GM12865 (cell line): ENCODE results near the gene MSANTD3.

Source experiments
- DNase-seq: peaks from one replicate; pipeline ENCODE4 v3.0.0; 2010; ENCODE audit warnings: low read depth
- H3K4me3 ChIP-seq: 2 replicates; pipeline ENCODE4 v1.5.1; 2011; ENCODE audit warnings: mild to moderate bottlenecking, low read depth, low read length, control low read depth
- CTCF ChIP-seq: IDR thresholded peaks from 2 replicates; pipeline ENCODE4 v1.5.1; 2011; ENCODE audit warnings: low read length, control low read depth, low read depth, inconsistent platforms; ENCODE audit not compliant: insufficient read depth; ENCODE audit errors: missing control alignments

MSANTD3 gene

GRCh38 chr9:100466171-100466828, 39.4 kb downstream of the MSANTD3 start:
- no peak overlapping the region for H3K4me3 ChIP-seq
- no peak for TF ChIP-seq CTCF
- DNase-seq, result no peak

GRCh38 chr9:100466829-100467221, 39.9 kb downstream of the MSANTD3 start:
- DNase-seq, result no peak
- no peak overlapping the region for H3K4me3 ChIP-seq
- no peak for TF ChIP-seq CTCF

GRCh38 chr9:100468041-100468440, 41.1 kb downstream of the MSANTD3 start:
- no peak for DNase-seq
- no peak for TF ChIP-seq CTCF
- H3K4me3 ChIP-seq, result no peak overlapping the region

- TF ChIP-seq CTCF, result no peak
- DNase-seq, result no peak
- H3K4me3 ChIP-seq, result no peak overlapping the region
Measured at GRCh38 chr9:100472268-100472667, 45.3 kb downstream of the MSANTD3 start.

- TF ChIP-seq CTCF, result no peak
- H3K4me3 ChIP-seq, result peak within 1 kb of the TSS; percentile 39
- peak; percentile 17 for DNase-seq
Measured at GRCh38 chr9:100472788-100473275, 45.9 kb downstream of the MSANTD3 start, which contains the start of gene TMEFF1. TMEFF1 (plus strand) TSS chr9:100473149; CDS start chr9:100473545, 396 bp downstream.

GRCh38 chr9:100473276-100474081, 46.5 kb downstream of the MSANTD3 start:
- H3K4me3 ChIP-seq, result peak overlapping the region; percentile 39
- TF ChIP-seq CTCF, result no peak
- DNase-seq, result peak; percentile 34
